ENCODE measurements around the gene ATAD3C.
"Not testable (repeated sequence)": the region's sequence is repeated elsewhere in the genome, so short reads cannot be mapped to it uniquely, and the experiment has no call there.

DNA sequence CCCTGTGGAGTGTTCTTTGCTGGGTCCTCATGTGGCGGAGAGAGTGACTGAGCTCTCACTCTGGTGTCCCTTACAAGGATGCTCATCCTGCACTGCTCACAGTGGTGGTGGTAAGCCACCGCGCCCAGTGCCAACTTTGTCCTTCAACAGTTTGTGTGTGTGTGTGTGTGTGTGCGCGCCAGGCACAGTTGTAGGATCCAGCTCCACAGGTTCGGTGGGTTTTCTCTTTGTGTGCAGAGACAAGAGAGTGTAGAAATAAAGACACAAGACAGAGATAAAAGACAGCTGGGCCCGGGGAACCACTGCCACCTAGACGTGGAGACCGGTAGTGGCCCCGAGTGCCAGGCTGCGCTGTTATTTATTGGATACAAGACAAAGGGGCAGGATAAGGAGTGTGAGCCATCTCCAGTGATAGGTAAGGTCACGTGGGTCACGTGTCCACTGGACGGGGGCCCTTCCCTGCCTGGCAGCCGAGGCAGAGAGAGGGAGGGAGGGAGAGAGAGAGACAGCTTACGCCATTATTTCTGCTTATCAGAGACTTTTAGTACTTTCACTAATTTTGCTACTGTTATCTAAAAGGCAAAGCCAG, 55.4 kb downstream of the ATAD3C start:
- TF ChIP-seq, protein P1, sequence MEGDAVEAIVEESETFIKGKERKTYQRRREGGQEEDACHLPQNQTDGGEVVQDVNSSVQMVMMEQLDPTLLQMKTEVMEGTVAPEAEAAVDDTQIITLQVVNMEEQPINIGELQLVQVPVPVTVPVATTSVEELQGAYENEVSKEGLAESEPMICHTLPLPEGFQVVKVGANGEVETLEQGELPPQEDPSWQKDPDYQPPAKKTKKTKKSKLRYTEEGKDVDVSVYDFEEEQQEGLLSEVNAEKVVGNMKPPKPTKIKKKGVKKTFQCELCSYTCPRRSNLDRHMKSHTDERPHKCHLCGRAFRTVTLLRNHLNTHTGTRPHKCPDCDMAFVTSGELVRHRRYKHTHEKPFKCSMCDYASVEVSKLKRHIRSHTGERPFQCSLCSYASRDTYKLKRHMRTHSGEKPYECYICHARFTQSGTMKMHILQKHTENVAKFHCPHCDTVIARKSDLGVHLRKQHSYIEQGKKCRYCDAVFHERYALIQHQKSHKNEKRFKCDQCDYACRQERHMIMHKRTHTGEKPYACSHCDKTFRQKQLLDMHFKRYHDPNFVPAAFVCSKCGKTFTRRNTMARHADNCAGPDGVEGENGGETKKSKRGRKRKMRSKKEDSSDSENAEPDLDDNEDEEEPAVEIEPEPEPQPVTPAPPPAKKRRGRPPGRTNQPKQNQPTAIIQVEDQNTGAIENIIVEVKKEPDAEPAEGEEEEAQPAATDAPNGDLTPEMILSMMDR (IDR thresholded peaks at IDR 0.05 in 2 of 3, conservative IDR thresholded peaks at IDR 0.05 in 1 of 3; ENCODE audit: control insufficient read depth in 2 of 3, extremely low read depth in 1 of 3, insufficient read depth in 1 of 3, low read depth in 3 of 3, low read length in 3 of 3) = peak; percentile 53 to 71 (median 54)
- not testable (repeated sequence) for TF ChIP-seq JUNB (IDR thresholded peaks at IDR 0.05); POLR2AphosphoS5 (IDR thresholded peaks at IDR 0.05; ENCODE audit: low read length)

All from GM12878 (cell line).